Bone marrow (tissue), 2 donors: ENCODE results near the gene ADAM12.
"Not testable (repeated sequence)": the region's sequence is repeated elsewhere in the genome, so short reads cannot be mapped to it uniquely, and the experiment has no call there.

Experiments used
- DNase-seq, 2 donors: peaks; one replicate each; lab custom pipeline; 2025; lab: John Stamatoyannopoulos, UW

The ADAM12 gene

DNA sequence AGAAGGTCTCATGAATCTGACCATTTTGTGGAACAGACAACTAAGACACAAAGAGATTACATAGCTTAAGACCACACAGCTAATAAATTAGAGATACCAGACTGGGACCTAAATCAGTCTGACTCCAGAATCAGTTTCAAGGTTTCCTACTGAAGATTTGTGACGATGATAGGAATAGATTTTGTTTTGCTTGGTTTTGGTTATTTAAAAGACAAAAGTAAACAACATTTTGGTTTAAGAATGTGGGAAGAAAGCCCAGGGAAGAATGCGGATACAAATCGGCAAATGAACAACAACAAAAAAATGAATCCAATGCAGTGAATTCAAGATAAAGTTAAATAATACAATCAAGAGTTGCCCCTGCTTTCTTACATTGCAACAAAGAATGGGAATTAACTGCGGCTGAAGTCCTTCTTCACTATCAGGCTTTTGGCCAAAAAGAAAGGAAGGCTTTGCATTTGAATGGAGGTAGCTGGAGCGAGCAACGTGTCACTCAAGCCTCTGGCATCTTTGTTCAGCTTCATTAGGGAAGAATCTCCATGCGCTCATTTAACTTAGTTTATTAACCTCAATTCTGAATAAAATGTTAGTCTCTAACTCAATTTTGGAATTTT, 210.8 kb downstream of the ADAM12 start:
- DNase-seq = no peak

GRCh38 chr10:126175641-126176262, 212.5 kb downstream of the ADAM12 start:
- no peak for DNase-seq

- DNase-seq = not testable (repeated sequence)
These were observed 215.5 kb downstream of the ADAM12 start for GRCh38 chr10:126172755-126173154.

GRCh38 chr10:126171555-126171954, 216.7 kb downstream of the ADAM12 start:
- DNase-seq = no peak

DNA sequence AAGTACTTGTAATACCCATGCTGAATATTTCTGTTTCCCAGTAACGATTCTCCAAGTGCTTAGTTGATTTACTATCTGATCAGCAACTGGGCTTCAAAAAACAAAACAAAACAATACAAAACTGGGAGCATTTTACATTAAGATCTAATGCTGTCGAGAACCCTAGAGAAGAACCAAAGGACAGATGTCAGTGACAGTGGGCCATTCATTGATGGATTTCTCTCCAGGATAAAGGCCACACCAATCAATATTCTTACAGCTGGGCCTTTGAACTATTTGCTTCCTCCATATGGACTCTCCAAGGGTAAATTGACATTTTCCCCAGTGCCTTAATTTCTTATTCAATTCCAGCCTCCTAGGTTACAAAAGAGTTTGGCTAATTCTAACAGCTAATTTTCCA, 217.5 kb downstream of the ADAM12 start:
- no peak for DNase-seq

DNA sequence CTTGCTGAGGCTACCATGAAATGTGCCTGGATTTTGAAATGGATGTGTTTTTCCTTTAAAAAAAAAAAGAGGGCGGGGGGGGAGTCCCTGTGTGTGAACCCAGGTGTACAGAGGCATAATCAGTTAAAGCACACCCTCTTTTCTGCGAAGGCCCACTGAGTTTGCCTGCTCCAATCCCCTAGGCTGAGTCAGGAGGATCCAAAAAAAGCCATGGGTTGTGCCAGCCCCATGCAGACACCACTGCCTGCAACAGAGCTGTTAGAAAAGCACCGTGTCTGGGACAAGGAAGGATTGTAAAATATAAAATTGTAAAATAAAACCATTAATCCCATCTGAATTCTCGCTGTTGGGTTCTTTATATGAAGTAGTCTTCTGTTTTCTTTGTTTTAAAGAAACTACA, 217.9 kb downstream of the ADAM12 start:
- DNase-seq = no peak

DNA sequence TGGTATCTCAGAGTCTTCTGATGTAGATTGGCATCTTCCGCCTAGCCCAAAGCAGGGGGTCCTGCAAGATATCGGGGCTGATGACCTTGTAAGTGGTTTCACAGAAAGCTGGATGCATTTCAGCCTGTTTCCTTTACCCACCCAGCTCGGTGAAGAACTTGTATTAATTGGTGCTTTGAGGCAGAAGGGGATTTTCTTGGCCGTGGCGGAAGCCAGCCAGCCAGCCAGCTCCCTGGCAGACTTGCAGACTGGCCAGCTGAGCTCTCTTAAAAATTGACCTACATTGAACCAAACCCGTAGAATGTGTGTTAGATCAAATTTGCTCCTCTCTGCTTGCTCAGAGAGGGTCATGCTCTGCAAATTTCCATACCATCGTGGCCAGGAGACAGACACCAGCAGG, 218.4 kb downstream of the ADAM12 start:
- DNase-seq = no peak

DNA sequence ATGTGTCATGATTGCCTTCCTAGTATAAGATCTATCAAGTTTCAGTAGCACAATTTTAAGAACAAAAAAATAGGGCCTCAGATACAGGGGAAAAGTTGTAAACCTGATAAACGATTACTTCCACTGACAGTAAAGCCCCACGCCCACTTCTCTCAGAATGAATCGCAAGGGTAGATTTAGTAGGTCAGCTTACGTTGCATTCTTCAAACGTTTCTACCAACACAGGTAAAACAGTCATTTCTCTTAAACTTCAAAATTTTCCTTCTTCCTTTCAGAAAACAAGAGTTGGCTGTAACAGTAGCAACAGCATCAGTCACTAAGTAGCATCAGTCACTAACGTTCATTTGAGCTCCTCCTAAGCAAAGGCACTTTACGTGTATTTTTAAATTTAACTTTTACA, 221.5 kb downstream of the ADAM12 start:
- DNase-seq = no peak

- DNase-seq = no peak
These were observed 222.4 kb downstream of the ADAM12 start for GRCh38 chr10:126165874-126166273.

GRCh38 chr10:126163506-126163905, 224.8 kb downstream of the ADAM12 start:
- no peak for DNase-seq

DNA sequence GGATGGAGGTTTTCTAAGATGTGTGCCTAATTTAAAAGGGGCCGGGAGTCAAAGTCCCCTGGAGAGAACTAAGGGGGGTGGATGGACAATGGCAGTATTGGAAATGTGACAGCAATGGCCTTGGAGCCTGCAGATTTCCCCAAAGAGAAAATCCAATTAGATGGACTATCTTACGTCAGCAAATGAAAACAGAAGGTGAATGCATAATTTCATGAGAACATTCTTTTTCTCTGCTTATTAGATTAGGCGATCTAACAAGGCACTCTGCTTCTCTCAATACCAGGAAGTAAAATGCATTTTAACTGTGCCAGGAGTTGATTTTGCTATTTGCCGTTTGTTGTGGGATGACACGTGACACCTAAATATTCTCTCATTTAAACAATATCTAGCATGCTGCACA, 226.6 kb downstream of the ADAM12 start:
- DNase-seq = no peak

GRCh38 chr10:126160971-126161630, 227.2 kb downstream of the ADAM12 start:
- no peak for DNase-seq

GRCh38 chr10:126160571-126160970, 227.7 kb downstream of the ADAM12 start:
- no peak for DNase-seq

DNA sequence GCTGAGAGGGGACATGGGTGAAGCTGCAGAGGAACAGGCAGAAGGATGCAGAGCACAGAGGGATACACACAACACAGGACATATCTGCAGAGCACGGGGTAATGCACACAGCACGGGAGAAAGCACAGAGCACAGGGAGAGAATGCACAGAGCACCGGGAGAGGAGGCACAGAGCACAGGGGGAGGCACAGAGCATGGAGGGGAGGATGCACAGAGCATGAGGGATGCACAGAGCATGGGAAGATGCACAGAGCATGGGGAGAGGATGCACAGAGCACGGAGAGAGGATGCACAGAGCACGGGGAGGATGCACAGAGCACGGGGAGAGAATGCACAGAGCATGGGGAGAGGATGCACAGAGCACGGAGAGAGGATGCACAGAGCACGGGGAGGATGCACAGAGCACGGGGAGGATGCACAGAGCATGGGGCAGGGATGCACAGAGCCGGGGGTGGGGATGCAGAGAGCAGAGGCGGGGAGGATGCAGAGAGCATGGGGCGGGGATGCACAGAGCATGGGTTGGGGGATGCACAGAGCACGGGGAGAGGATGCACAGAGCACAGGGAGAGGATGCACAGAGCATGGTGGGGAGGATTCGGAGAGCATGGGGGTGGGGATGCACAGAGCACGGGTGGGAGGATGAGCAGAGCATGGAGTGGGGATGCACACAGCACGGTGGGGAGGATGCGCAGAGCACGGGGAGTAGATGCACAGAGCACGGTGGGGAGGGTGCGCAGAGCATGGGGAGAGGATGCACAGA, 230.0 kb downstream of the ADAM12 start:
- no peak for DNase-seq

DNA sequence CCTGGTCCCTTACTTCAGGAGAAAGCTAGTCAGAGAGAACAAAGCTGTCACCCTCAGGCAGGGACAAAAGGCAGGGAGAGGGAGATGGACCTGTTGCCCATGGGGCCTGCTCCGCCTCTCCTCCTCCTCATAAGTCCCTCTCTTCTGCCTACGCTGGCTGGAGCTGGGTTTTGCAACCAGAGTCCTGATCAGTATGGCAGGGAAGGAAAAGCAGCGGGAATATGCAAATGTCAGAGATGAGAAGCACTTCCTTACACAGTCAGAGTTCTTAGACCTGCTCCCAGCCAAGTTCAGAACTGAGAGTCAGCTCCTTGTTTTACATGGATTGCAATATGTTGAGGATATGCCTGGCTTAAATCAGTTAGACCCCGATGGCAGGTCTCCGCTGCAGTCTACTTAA, 231.1 kb downstream of the ADAM12 start:
- no peak for DNase-seq

DNA sequence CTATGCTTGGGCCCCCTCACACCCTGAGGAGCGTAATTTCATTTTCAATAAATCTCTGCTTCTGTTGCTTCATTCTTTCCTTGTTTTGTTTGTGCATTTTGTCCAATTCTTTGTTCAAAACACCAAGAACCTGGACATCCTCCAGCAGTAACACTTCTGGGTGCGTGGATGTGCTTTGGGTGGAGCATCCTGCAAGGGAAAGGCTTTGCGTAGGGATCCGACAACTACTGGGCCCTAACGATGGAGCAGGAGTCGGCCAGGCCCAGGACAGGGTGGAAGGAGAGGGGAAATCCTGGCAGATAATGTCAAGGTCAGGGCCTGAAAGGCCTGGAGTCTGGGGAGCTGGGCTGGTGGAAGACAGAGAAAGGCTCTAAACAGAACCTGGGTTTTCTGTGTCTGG, 231.8 kb downstream of the ADAM12 start:
- no peak for DNase-seq

GRCh38 chr10:126156012-126156411, 232.3 kb downstream of the ADAM12 start:
- DNase-seq = no peak

DNA sequence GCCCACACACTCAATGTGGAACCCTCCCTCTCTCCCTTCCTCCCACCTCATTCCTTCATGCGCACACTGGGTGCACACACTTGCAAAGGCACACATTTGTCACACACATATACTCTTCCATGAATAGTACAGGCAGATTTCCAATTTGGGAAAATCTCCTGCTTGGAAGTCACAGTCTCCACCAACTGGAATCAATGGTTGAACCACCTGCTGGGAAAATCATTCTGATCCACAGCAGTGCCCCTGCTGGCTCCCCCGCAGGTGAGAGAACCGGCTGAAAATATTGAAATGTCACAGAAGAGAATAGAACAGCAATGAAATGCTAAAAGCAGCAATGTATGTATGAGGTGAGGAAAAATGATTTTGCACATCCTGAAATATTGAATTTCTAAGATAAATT, 232.7 kb downstream of the ADAM12 start:
- no peak for DNase-seq

DNA sequence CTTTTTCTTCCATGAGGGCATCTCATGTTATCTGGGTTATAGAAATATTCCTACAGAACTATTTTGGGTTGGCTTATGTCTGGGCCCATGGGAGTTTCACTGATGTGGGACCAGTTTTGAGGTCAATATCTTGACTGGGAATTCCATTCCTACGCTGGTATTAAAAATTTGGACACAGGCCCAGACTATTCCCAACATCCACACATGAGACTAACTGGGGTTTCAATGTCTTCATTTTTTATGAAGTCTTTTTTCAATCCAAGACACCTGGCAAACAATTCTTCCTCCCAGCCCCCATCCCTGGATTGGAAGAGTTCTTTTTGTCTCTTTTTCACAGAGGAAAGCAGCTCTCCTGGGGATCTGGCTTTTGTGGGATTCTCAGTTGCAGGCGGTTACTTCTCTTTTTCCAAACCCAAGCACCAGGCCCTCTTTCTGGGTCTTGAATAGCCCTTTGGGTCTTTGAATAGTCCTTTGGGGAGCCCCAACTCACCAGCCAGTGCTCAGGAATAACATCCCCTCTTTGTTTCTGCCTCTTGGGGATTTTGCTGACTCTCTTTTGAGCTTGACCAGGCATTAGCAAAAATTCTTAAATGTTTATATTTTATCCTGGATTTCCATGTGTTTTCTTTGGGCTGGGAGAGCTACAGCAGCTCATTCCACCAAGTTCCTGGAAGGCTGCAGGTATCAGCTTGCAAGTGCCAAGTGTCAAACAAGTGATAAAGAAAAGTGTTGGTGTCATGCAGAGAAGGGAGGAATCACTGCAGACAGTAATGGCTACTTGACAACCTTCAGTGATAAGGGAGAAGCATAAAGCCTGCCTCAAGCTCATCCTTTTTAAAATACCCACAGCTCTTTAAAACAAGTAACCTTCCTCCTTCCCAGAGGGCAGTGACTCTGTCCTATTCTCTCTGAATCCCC, 234.3 kb downstream of the ADAM12 start:
- no peak for DNase-seq

- DNase-seq = no peak
These were observed 240.2 kb downstream of the ADAM12 start for GRCh38 chr10:126147866-126148587.

DNA sequence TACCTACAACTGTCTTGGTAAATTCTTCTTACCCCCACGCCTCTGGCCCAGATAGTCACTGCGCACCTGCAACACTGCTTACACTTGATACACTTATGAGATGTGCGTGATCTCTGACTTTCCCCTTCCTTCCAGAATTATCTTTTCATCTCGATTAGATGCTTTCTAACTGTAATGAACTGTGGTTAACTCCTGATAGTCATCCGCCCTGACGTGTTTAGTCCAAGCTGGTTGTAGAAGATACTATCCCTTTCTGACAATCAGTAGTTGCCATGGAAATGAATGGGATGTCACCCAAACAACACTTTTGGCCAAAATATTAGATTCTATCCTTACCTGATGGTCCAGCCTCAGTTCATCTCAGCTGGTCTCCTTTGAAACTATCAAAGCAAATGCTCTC, 241.5 kb downstream of the ADAM12 start:
- DNase-seq = no peak
